GM18909 (cell line): Measurements from ENCODE around the gene PEMT.

Experiments
- ATAC-seq: cut with Tn5 transposase; IDR thresholded peaks from one replicate; pipeline ENCODE4 v1.9.1; 2021; ENCODE audit warnings: mild to moderate bottlenecking; ENCODE audit not compliant: unreplicated experiment, poor library complexity

Gene PEMT

GRCh38 chr17:17572010-17572785, 19.3 kb downstream of the PEMT start:
- ATAC-seq, result no peak

- no peak for ATAC-seq
Measured at GRCh38 chr17:17570798-17571716, 20.5 kb downstream of the PEMT start.

- no peak for ATAC-seq
Measured at GRCh38 chr17:17570140-17570797, 21.2 kb downstream of the PEMT start.

GRCh38 chr17:17569691-17570090, 21.8 kb downstream of the PEMT start:
- no peak for ATAC-seq

- no peak for ATAC-seq
Measured at GRCh38 chr17:17568772-17569195, 22.7 kb downstream of the PEMT start.

- ATAC-seq, result no peak
Measured at GRCh38 chr17:17567631-17568030, 23.9 kb downstream of the PEMT start.

- no peak for ATAC-seq
Measured at GRCh38 chr17:17566896-17567513, 24.5 kb downstream of the PEMT start.

- ATAC-seq, result no peak
Measured at GRCh38 chr17:17565471-17566339, 25.8 kb downstream of the PEMT start.

GRCh38 chr17:17564896-17565295, 26.6 kb downstream of the PEMT start:
- ATAC-seq, result no peak

- no peak for ATAC-seq
Measured at GRCh38 chr17:17564323-17564722, 27.2 kb downstream of the PEMT start.

GRCh38 chr17:17563530-17563929, 28.0 kb downstream of the PEMT start:
- ATAC-seq, result no peak

GRCh38 chr17:17562146-17562511, 29.4 kb downstream of the PEMT start:
- no peak for ATAC-seq

- ATAC-seq, result no peak
Measured at GRCh38 chr17:17561408-17562145, 29.9 kb downstream of the PEMT start.

GRCh38 chr17:17560975-17561374, 30.5 kb downstream of the PEMT start:
- ATAC-seq, result no peak

GRCh38 chr17:17560167-17560566, 31.3 kb downstream of the PEMT start:
- no peak for ATAC-seq

GRCh38 chr17:17559164-17559563, 32.3 kb downstream of the PEMT start:
- no peak for ATAC-seq

GRCh38 chr17:17558431-17558830, 33.1 kb downstream of the PEMT start:
- no peak for ATAC-seq

- no peak for ATAC-seq
Measured at GRCh38 chr17:17557796-17558195, 33.7 kb downstream of the PEMT start.

- no peak for ATAC-seq
Measured at GRCh38 chr17:17556671-17557070, 34.8 kb downstream of the PEMT start.
